HepG2 (cell line): ENCODE measurements around the gene GORASP2. TPM values are rescaled to one million over a fixed set of nuclear protein-coding genes. Genes with fewer than 3 reads are reported as not detected.

ENCODE experiments used
- GATAD2A ChIP-seq: IDR thresholded peaks from 2 replicates; pipeline ENCODE4 v1.6.1; 2016
- HNF4G ChIP-seq, 2 experiments: sonication (generic) in 1 of 2; formaldehyde crosslinking in 1 of 2; IDR thresholded peaks; 2 replicates each; pipeline versions ENCODE4 v1.4.0 to v1.6.1; 2011 to 2020; ENCODE audit warnings: borderline replicate concordance in 2 of 2, low read depth in 2 of 2, mild to moderate bottlenecking in 2 of 2, low read length in 1 of 2, missing genetic modification reagents in 1 of 2, moderate library complexity in 1 of 2
- MTA1 ChIP-seq: sonication (generic); formaldehyde crosslinking; IDR thresholded peaks from 2 replicates; pipeline ENCODE4 v1.4.0; 2020; ENCODE audit warnings: missing genetic modification reagents, mild to moderate bottlenecking, borderline replicate concordance
- SCMH1 ChIP-seq: sonication (generic); formaldehyde crosslinking; IDR thresholded peaks from 2 replicates; pipeline ENCODE4 v1.9.0; 2021; ENCODE audit warnings: missing genetic modification reagents, mild to moderate bottlenecking, borderline replicate concordance
- ZNF407 ChIP-seq: sonication (generic); formaldehyde crosslinking; IDR thresholded peaks from one replicate; pipeline ENCODE4 v1.5.1; 2020; ENCODE audit warnings: mild to moderate bottlenecking, missing genetic modification reagents; ENCODE audit errors: not compliant biosample characterization
- ZSCAN21 ChIP-seq: sonication (generic); formaldehyde crosslinking; IDR thresholded peaks from 2 replicates; pipeline ENCODE4 v1.8.0; 2022; ENCODE audit warnings: mild to moderate bottlenecking, missing genetic modification reagents, moderate library complexity, borderline replicate concordance
- polyA plus RNA-seq, 8 experiments: library from polyadenylated mRNA; depleted of rRNA in 3 of 8; stranded (reverse) in 7 of 8; unstranded in 1 of 8; fragments of >200 nt; fragmentation: Illumina TruSeq in 4 of 8; extraction: Trizol in 4 of 8; gene quantifications; 2 replicates each; pipeline versions ENCODE4 v1.2.1 to v1.2.3, GENCODE V29; 2011 to 2016; ENCODE audit warnings: low read depth in 4 of 8, missing spikeins in 1 of 8, mixed read lengths in 1 of 8; ENCODE audit not compliant: insufficient read depth in 1 of 8
- total RNA-seq, 5 experiments: library from RNA; depleted of rRNA; stranded (reverse); fragments of >200 nt; fragmentation: Illumina TruSeq; extraction: Trizol; gene quantifications; 2 replicates each; pipeline ENCODE4 v1.2.3, GENCODE V29; 2016; ENCODE audit warnings: low read depth in 1 of 5
- TF ChIP-seq, protein P1 (sequence below): sonication (generic); formaldehyde crosslinking; IDR thresholded peaks from 2 replicates; pipeline ENCODE4 v1.8.0; 2022; ENCODE audit warnings: missing genetic modification reagents, mild to moderate bottlenecking, borderline replicate concordance
- TF ChIP-seq, protein P2 (sequence below): sonication (generic); formaldehyde crosslinking; IDR thresholded peaks from 2 replicates; pipeline ENCODE4 v1.9.0; 2021; ENCODE audit warnings: missing genetic modification reagents, borderline replicate concordance
- TF ChIP-seq, protein P3 (sequence below): IDR thresholded peaks from 2 replicates; pipeline ENCODE4 v1.6.1; 2012; ENCODE audit warnings: inconsistent platforms
- TF ChIP-seq, protein P4 (sequence below): sonication (generic); formaldehyde crosslinking; conservative IDR thresholded peaks from 2 replicates; pipeline ENCODE4 v1.4.0; 2020; ENCODE audit warnings: mild to moderate bottlenecking, missing genetic modification reagents, moderate library complexity

GORASP2 gene
- total and polyA plus RNA-seq, 2 of the 13 experiments (the other 11 are each of a cell fraction or from before 2014, with no cell fraction given): 103 to 239 TPM

DNA sequence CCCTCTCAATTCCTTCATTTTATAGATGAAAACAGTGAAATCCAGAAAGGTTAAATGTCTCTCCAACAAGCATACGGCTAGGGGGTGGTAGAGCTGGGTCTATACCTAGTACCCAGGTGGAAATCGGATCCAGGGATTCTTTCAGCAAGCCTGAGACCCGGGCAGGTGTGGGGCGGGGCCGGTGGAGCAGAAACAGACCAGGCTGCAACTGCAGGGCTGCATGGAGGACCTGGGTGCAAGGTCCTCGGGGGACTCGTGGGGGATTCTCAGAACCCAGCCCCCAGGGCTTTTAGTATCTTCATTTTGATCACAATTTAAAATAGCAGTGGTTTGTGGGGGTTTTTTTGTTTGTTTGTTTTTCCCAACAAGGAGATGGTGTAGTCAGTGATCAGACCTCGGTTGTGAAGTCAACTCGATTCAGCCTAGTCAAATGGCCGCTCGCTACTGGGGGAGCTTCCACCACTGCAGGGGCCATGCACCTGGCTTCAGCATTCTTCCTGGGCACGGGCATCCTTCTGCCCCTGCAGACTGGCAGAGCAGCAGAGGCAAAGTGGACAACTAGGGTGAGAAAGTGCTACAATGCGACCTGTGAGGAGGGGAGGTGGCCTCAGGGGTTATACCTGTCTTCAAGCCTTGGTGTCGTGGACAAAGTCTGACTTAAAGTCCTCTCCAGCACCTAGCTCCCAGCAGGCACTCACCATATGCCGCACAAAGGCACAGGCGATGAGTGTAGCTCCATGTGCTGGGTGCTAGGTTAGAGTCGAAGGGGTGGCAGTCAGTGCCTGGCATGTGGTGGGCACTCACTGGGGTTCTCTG lies 46.3 kb downstream of the GORASP2 start (continued):
- TF ChIP-seq ZNF407 (CRISPR knock-in tag): peak; percentile 55
- TF ChIP-seq, protein P1, sequence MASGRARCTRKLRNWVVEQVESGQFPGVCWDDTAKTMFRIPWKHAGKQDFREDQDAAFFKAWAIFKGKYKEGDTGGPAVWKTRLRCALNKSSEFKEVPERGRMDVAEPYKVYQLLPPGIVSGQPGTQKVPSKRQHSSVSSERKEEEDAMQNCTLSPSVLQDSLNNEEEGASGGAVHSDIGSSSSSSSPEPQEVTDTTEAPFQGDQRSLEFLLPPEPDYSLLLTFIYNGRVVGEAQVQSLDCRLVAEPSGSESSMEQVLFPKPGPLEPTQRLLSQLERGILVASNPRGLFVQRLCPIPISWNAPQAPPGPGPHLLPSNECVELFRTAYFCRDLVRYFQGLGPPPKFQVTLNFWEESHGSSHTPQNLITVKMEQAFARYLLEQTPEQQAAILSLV: 0 out of 2 replicates have a peak, but pooled peaks have one; percentile 59
- TF ChIP-seq, protein P2, sequence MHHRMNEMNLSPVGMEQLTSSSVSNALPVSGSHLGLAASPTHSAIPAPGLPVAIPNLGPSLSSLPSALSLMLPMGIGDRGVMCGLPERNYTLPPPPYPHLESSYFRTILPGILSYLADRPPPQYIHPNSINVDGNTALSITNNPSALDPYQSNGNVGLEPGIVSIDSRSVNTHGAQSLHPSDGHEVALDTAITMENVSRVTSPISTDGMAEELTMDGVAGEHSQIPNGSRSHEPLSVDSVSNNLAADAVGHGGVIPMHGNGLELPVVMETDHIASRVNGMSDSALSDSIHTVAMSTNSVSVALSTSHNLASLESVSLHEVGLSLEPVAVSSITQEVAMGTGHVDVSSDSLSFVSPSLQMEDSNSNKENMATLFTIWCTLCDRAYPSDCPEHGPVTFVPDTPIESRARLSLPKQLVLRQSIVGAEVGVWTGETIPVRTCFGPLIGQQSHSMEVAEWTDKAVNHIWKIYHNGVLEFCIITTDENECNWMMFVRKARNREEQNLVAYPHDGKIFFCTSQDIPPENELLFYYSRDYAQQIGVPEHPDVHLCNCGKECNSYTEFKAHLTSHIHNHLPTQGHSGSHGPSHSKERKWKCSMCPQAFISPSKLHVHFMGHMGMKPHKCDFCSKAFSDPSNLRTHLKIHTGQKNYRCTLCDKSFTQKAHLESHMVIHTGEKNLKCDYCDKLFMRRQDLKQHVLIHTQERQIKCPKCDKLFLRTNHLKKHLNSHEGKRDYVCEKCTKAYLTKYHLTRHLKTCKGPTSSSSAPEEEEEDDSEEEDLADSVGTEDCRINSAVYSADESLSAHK (CRISPR knock-in tag): no peak
- peak; percentile 56; the same call in 1 of the 2 replicates for TF ChIP-seq MTA1
- no peak for TF ChIP-seq SCMH1
- peak; percentile 32; the same call in 1 of the 2 replicates for TF ChIP-seq GATAD2A
- TF ChIP-seq, protein P3, sequence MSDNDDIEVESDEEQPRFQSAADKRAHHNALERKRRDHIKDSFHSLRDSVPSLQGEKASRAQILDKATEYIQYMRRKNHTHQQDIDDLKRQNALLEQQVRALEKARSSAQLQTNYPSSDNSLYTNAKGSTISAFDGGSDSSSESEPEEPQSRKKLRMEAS: peak; percentile 79
- peak; percentile 54 for TF ChIP-seq HNF4G (IDR thresholded peaks at IDR 0.05; ENCODE audit: borderline replicate concordance, low read depth, low read length)
- TF ChIP-seq HNF4G (CRISPR knock-in tag; IDR thresholded peaks at IDR 0.05; ENCODE audit: borderline replicate concordance, low read depth): peak; percentile 73; the same call in 1 of the 2 replicates
- TF ChIP-seq, protein P4, sequence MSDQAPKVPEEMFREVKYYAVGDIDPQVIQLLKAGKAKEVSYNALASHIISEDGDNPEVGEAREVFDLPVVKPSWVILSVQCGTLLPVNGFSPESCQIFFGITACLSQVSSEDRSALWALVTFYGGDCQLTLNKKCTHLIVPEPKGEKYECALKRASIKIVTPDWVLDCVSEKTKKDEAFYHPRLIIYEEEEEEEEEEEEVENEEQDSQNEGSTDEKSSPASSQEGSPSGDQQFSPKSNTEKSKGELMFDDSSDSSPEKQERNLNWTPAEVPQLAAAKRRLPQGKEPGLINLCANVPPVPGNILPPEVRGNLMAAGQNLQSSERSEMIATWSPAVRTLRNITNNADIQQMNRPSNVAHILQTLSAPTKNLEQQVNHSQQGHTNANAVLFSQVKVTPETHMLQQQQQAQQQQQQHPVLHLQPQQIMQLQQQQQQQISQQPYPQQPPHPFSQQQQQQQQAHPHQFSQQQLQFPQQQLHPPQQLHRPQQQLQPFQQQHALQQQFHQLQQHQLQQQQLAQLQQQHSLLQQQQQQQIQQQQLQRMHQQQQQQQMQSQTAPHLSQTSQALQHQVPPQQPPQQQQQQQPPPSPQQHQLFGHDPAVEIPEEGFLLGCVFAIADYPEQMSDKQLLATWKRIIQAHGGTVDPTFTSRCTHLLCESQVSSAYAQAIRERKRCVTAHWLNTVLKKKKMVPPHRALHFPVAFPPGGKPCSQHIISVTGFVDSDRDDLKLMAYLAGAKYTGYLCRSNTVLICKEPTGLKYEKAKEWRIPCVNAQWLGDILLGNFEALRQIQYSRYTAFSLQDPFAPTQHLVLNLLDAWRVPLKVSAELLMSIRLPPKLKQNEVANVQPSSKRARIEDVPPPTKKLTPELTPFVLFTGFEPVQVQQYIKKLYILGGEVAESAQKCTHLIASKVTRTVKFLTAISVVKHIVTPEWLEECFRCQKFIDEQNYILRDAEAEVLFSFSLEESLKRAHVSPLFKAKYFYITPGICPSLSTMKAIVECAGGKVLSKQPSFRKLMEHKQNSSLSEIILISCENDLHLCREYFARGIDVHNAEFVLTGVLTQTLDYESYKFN: peak; percentile 58; the same call in 1 of the 2 replicates
- no peak for TF ChIP-seq ZSCAN21 (CRISPR knock-in tag)
